HG03103 (cell line): ENCODE measurements around the gene PTPN6.
A peak's percentile ranks its signal among the peaks of the same experiment; 100 is the strongest.

Experiments used
- ATAC-seq: cut with Tn5 transposase; IDR thresholded peaks from one replicate; pipeline ENCODE4 v1.9.1; 2021; ENCODE audit warnings: low read depth; ENCODE audit not compliant: unreplicated experiment

The PTPN6 gene

GRCh38 chr12:6964605-6965025 lies 13.5 kb downstream of the PTPN6 start:
- ATAC-seq: no peak

GRCh38 chr12:6965026-6965661 lies 14.0 kb downstream of the PTPN6 start:
- ATAC-seq: peak; percentile 35

GRCh38 chr12:6965714-6966113 lies 14.6 kb downstream of the PTPN6 start:
- ATAC-seq: no peak

GRCh38 chr12:6966351-6966750 lies 15.2 kb downstream of the PTPN6 start:
- no peak for ATAC-seq

- no peak for ATAC-seq
Measured at GRCh38 chr12:6967651-6968100, 16.5 kb downstream of the PTPN6 start.

GRCh38 chr12:6968426-6968825 lies 17.3 kb downstream of the PTPN6 start:
- no peak for ATAC-seq

- ATAC-seq: no peak
Measured at GRCh38 chr12:6970096-6970527, 19.0 kb downstream of the PTPN6 start.

GRCh38 chr12:6974180-6974579 lies 23.0 kb downstream of the PTPN6 start:
- ATAC-seq: no peak

- ATAC-seq: no peak
Measured at GRCh38 chr12:6975297-6976032, 24.3 kb downstream of the PTPN6 start.

GRCh38 chr12:6977653-6978052 lies 26.5 kb downstream of the PTPN6 start:
- ATAC-seq: no peak

GRCh38 chr12:6978188-6978587 lies 27.0 kb downstream of the PTPN6 start:
- no peak for ATAC-seq

GRCh38 chr12:6978611-6979011 lies 27.5 kb downstream of the PTPN6 start:
- no peak for ATAC-seq

- ATAC-seq: no peak
Measured at GRCh38 chr12:6979021-6979420, 27.9 kb downstream of the PTPN6 start.

GRCh38 chr12:6979453-6979852 lies 28.3 kb downstream of the PTPN6 start:
- no peak for ATAC-seq

GRCh38 chr12:6980075-6980474 lies 28.9 kb downstream of the PTPN6 start:
- ATAC-seq: no peak

GRCh38 chr12:6980740-6981139 lies 29.6 kb downstream of the PTPN6 start:
- ATAC-seq: no peak

- ATAC-seq: no peak
Measured at GRCh38 chr12:6981152-6982052, 30.2 kb downstream of the PTPN6 start.

- ATAC-seq: no peak
Measured at GRCh38 chr12:6982532-6982931, 31.4 kb downstream of the PTPN6 start.

GRCh38 chr12:6987956-6988553 lies 36.9 kb downstream of the PTPN6 start:
- no peak for ATAC-seq

GRCh38 chr12:6996040-6996441 lies 44.9 kb downstream of the PTPN6 start:
- ATAC-seq: no peak
